Astrocyte (in vitro differentiated cells and primary cell): ENCODE results near the gene PRG2.

ENCODE experiments used
- EZH2 ChIP-seq: IDR thresholded peaks from 2 replicates; pipeline ENCODE4 v1.6.1; 2012; ENCODE audit warnings: mild to moderate bottlenecking, low read length, inconsistent platforms; ENCODE audit not compliant: insufficient read depth
- TF ChIP-seq, protein P1 (sequence below): IDR thresholded peaks from 2 replicates; pipeline ENCODE4 v1.5.1; 2011; ENCODE audit warnings: low read depth, mild to moderate bottlenecking, inconsistent platforms, low read length, moderate library complexity; ENCODE audit not compliant: insufficient read depth

DNA sequence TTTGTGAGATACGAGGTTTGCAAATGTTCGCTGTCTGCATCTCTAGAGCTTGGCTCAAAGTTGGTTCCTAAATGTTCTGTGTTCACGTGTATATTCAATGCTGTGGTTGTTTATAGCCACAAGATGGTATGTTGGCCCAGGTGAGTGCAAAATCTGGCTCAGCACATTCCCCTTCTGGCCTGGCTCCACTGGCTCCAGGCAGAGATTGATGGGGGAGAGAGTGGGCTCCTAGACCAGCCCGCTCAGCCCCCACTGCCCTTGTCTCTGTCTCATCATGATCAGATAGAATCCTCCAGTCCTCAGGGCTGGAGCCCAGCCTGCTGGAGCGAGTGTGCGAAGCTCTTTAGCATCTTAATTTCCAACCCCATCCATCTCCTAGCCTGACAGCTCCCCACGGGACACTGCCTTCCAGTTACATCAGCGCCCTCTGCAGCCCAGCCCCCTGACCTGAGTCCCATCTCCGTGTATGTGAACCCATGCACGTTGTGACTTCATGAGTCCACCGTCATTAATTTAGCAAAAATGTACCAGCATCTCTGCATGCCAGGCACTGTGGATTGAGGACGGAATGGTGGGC lies 50.3 kb downstream of the PRG2 start:
- TF ChIP-seq, protein P1, sequence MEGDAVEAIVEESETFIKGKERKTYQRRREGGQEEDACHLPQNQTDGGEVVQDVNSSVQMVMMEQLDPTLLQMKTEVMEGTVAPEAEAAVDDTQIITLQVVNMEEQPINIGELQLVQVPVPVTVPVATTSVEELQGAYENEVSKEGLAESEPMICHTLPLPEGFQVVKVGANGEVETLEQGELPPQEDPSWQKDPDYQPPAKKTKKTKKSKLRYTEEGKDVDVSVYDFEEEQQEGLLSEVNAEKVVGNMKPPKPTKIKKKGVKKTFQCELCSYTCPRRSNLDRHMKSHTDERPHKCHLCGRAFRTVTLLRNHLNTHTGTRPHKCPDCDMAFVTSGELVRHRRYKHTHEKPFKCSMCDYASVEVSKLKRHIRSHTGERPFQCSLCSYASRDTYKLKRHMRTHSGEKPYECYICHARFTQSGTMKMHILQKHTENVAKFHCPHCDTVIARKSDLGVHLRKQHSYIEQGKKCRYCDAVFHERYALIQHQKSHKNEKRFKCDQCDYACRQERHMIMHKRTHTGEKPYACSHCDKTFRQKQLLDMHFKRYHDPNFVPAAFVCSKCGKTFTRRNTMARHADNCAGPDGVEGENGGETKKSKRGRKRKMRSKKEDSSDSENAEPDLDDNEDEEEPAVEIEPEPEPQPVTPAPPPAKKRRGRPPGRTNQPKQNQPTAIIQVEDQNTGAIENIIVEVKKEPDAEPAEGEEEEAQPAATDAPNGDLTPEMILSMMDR: no peak
- TF ChIP-seq EZH2: no peak
